H1 (cell line): ENCODE results near the gene PARD3. TPM values are rescaled to one million over a fixed set of nuclear protein-coding genes. Genes with fewer than 3 reads are reported as not detected.

Source experiments
- CTCF ChIA-PET: fragments of 300-600 bp; sonication (Branson Sonifier 250); formaldehyde crosslinking; loops from one replicate; lab custom pipeline; 2021; ENCODE audit not compliant: partially characterized antibody; lab: Charles Lee
- POLR2A ChIA-PET: fragments of 300-600 bp; sonication (Branson Sonifier 250); formaldehyde crosslinking; loops from one replicate; lab custom pipeline; 2021; ENCODE audit warnings: inconsistent platforms; ENCODE audit not compliant: partially characterized antibody; lab: Charles Lee
- DNase-seq, 2 experiments: peaks; one replicate each; pipeline versions ENCODE4 v3.0.0 to v3.0.0-alpha.2; 2010 to 2022; ENCODE audit warnings: low spot score in 2 of 2, low read depth in 1 of 2, mixed read lengths in 1 of 2
- FAIRE-seq: peaks from 2 replicates; lab custom pipeline; 2011; peaks lifted over from hg19 to GRCh38; lab: Jason Lieb, UNC
- H2AFZ ChIP-seq: 2 replicates; pipeline ENCODE4 v1.8.1; 2012; ENCODE audit warnings: low read length, inconsistent platforms
- H2AK5ac ChIP-seq: 2 replicates; pipeline ENCODE4 v1.6.1; 2013; ENCODE audit warnings: low read depth, low read length
- H2BK120ac ChIP-seq: replicated peaks from 2 replicates; pipeline ENCODE3; 2013; ENCODE audit warnings: low read depth, low read length, inconsistent platforms
- H2BK12ac ChIP-seq: 2 replicates; pipeline ENCODE4 v1.6.1; 2013; ENCODE audit warnings: low read depth, low read length
- H2BK15ac ChIP-seq: 2 replicates; pipeline ENCODE4 v1.6.1; 2013; ENCODE audit warnings: low read length
- H2BK20ac ChIP-seq: 2 replicates; pipeline ENCODE4 v1.6.1; 2013; ENCODE audit warnings: low read length
- H2BK5ac ChIP-seq: 2 replicates; pipeline ENCODE4 v1.6.1; 2013; ENCODE audit warnings: low read depth, low read length
- H3K14ac ChIP-seq: 2 replicates; pipeline ENCODE4 v1.6.1; 2013; ENCODE audit warnings: inconsistent platforms; ENCODE audit not compliant: insufficient read length
- H3K18ac ChIP-seq: 2 replicates; pipeline ENCODE4 v1.6.1; 2013; ENCODE audit warnings: low read length; ENCODE audit errors: extremely low read depth
- H3K23ac ChIP-seq: 2 replicates; pipeline ENCODE4 v1.6.1; 2013; ENCODE audit warnings: inconsistent platforms; ENCODE audit not compliant: insufficient read length
- H3K23me2 ChIP-seq: 2 replicates; pipeline ENCODE4 v1.6.1; 2013; ENCODE audit warnings: low read depth, low read length
- H3K27ac ChIP-seq: 2 replicates; pipeline ENCODE4 v1.6.1; 2011; ENCODE audit warnings: low read depth, low read length, inconsistent platforms
- H3K27me3 ChIP-seq, 4 experiments: replicated peaks in 1 of 4; 1 replicate in 1 of 4; 2 replicates in 3 of 4; pipeline versions ENCODE4 v1.6.1 to v1.8.1; 2011 to 2013; ENCODE audit warnings: low read length in 3 of 4, mild to moderate bottlenecking in 3 of 4, inconsistent platforms in 2 of 4, mixed read lengths in 2 of 4, moderate library complexity in 1 of 4; ENCODE audit not compliant: control insufficient read depth in 3 of 4, insufficient read depth in 3 of 4; ENCODE audit errors: extremely low read depth in 1 of 4
- H3K36me3 ChIP-seq, 4 experiments: 2 replicates each; pipeline versions ENCODE4 v1.6.1 to v1.8.1; 2011 to 2013; ENCODE audit warnings: mild to moderate bottlenecking in 4 of 4, low read length in 3 of 4, moderate library complexity in 2 of 4, control low read depth in 1 of 4, inconsistent platforms in 1 of 4; ENCODE audit not compliant: insufficient read depth in 4 of 4, control insufficient read depth in 2 of 4
- H3K4ac ChIP-seq: replicated peaks from 2 replicates; pipeline ENCODE3; 2013; ENCODE audit warnings: low read length, low read depth, mixed read lengths, inconsistent platforms; ENCODE audit not compliant: insufficient read length
- H3K4me1 ChIP-seq, 4 experiments: replicated peaks in 1 of 4; 1 replicate in 1 of 4; 2 replicates in 3 of 4; pipeline versions ENCODE4 v1.6.1 to v1.8.1; 2011 to 2013; ENCODE audit warnings: low read length in 3 of 4, inconsistent platforms in 2 of 4, mixed read lengths in 1 of 4; ENCODE audit not compliant: insufficient read depth in 4 of 4, control insufficient read depth in 3 of 4
- H3K4me2 ChIP-seq, 2 experiments: 2 replicates each; pipeline versions ENCODE4 v1.6.1 to v1.8.1; 2011 to 2013; ENCODE audit warnings: low read depth in 2 of 2, low read length in 2 of 2, control low read depth in 1 of 2, inconsistent platforms in 1 of 2, mild to moderate bottlenecking in 1 of 2; ENCODE audit not compliant: insufficient read depth in 1 of 2
- H3K4me3 ChIP-seq, 4 experiments: fragments of 200-600, 300-600 bp in 1 of 4; sonication (generic), shearing (Covaris generic), sonication (Bioruptor Twin) in 1 of 4; 2 replicates each; pipeline versions ENCODE4 v1.5.1 to v1.8.1; 2011 to 2016; ENCODE audit warnings: low read length in 4 of 4, low read depth in 3 of 4, control low read depth in 2 of 4, inconsistent platforms in 2 of 4, mild to moderate bottlenecking in 2 of 4, mixed read lengths in 1 of 4, moderate library complexity in 1 of 4; ENCODE audit not compliant: insufficient read depth in 2 of 4; ENCODE audit errors: extremely low read depth in 1 of 4
- H3K56ac ChIP-seq: replicated peaks from 2 replicates; pipeline ENCODE3; 2013; ENCODE audit warnings: low read depth, mild to moderate bottlenecking, mixed read lengths, low read length, inconsistent platforms; ENCODE audit not compliant: insufficient read length
- H3K79me1 ChIP-seq: 2 replicates; pipeline ENCODE4 v1.6.1; 2013; ENCODE audit warnings: low read depth, low read length, control low read depth
- H3K79me2 ChIP-seq, 2 experiments: 2 replicates each; pipeline versions ENCODE4 v1.6.1 to v1.8.1; 2012 to 2013; ENCODE audit warnings: low read length in 2 of 2, mild to moderate bottlenecking in 2 of 2, inconsistent platforms in 1 of 2; ENCODE audit not compliant: insufficient read depth in 2 of 2, control insufficient read depth in 1 of 2
- H3K9ac ChIP-seq, 4 experiments: replicated peaks in 1 of 4; 1 replicate in 1 of 4; 2 replicates in 3 of 4; pipeline versions ENCODE4 v1.6.1 to v1.8.1; 2011 to 2013; ENCODE audit warnings: low read depth in 3 of 4, low read length in 3 of 4, control low read depth in 2 of 4, mild to moderate bottlenecking in 2 of 4, moderate library complexity in 2 of 4, inconsistent platforms in 1 of 4; ENCODE audit errors: extremely low read depth in 1 of 4
- H3K9me3 ChIP-seq, 2 experiments: 2 replicates each; pipeline versions ENCODE4 v1.6.1 to v1.8.1; 2012 to 2013; ENCODE audit warnings: mild to moderate bottlenecking in 2 of 2, moderate library complexity in 2 of 2, control low read depth in 1 of 2, inconsistent platforms in 1 of 2, low read depth in 1 of 2, low read length in 1 of 2, mixed read lengths in 1 of 2; ENCODE audit not compliant: insufficient read depth in 2 of 2
- H4K20me1 ChIP-seq, 2 experiments: replicated peaks in 1 of 2; 2 replicates each; pipeline versions ENCODE3 to v1.8.1; 2011 to 2013; ENCODE audit warnings: inconsistent platforms in 2 of 2, low read length in 2 of 2, mild to moderate bottlenecking in 1 of 2; ENCODE audit not compliant: insufficient read depth in 2 of 2, control insufficient read depth in 1 of 2
- H4K5ac ChIP-seq: 2 replicates; pipeline ENCODE4 v1.6.1; 2013; ENCODE audit warnings: low read length, low read depth, mixed read lengths, inconsistent platforms; ENCODE audit not compliant: insufficient read length
- H4K8ac ChIP-seq: 2 replicates; pipeline ENCODE4 v1.8.0; 2013; ENCODE audit warnings: mild to moderate bottlenecking, moderate library complexity, low read length, inconsistent platforms; ENCODE audit not compliant: insufficient read depth; ENCODE audit errors: extremely low read depth
- H4K91ac ChIP-seq: replicated peaks from 2 replicates; pipeline ENCODE3; 2013; ENCODE audit warnings: low read length, mixed read lengths, inconsistent platforms; ENCODE audit not compliant: insufficient read length
- BCL11A ChIP-seq, 2 experiments: IDR thresholded peaks; one replicate each; pipeline ENCODE4 v1.6.1; 2011; ENCODE audit warnings: low read depth in 2 of 2, low read length in 2 of 2, mild to moderate bottlenecking in 2 of 2
- CHD2 ChIP-seq: IDR thresholded peaks from 2 replicates; pipeline ENCODE4 v1.6.1; 2012; ENCODE audit warnings: low read length, improper control_type of control experiment
- CREB1 ChIP-seq: IDR thresholded peaks from 2 replicates; pipeline ENCODE4 v1.6.1; 2012; ENCODE audit warnings: inconsistent platforms
- FOSL1 ChIP-seq: IDR thresholded peaks from 2 replicates; pipeline ENCODE4 v1.6.1; 2011; ENCODE audit warnings: mild to moderate bottlenecking, low read depth, low read length, moderate library complexity; ENCODE audit not compliant: insufficient read depth
- HDAC6 ChIP-seq: IDR thresholded peaks from one replicate; pipeline ENCODE4 v1.7.1; 2012; ENCODE audit warnings: low read depth, mild to moderate bottlenecking, inconsistent platforms, low read length, moderate library complexity
- JUN ChIP-seq: IDR thresholded peaks from 2 replicates; pipeline ENCODE4 v1.6.1; 2011; ENCODE audit warnings: low read depth, mild to moderate bottlenecking, improper control_type of control experiment, low read length
- JUND ChIP-seq: IDR thresholded peaks from 2 replicates; pipeline ENCODE4 v1.6.1; 2011; ENCODE audit warnings: mild to moderate bottlenecking, improper control_type of control experiment, low read length
- KDM1A ChIP-seq: fragments of 200-600, 300-600 bp; sonication (generic); IDR thresholded peaks from 2 replicates; pipeline ENCODE4 v1.7.1; 2016; ENCODE audit warnings: mild to moderate bottlenecking, low read length, borderline replicate concordance
- KDM4A ChIP-seq: IDR thresholded peaks from one replicate; pipeline ENCODE4 v1.7.1; 2012; ENCODE audit warnings: low read depth, mild to moderate bottlenecking, moderate library complexity, low read length, inconsistent platforms; ENCODE audit not compliant: severe bottlenecking
- NANOG ChIP-seq: IDR thresholded peaks from 2 replicates; pipeline ENCODE4 v1.6.1; 2011; ENCODE audit warnings: low read length, low read depth, mild to moderate bottlenecking, inconsistent platforms; ENCODE audit not compliant: insufficient read depth, poor library complexity, severe bottlenecking
- NRF1 ChIP-seq: IDR thresholded peaks from 2 replicates; pipeline ENCODE4 v1.6.1; 2011; ENCODE audit warnings: mild to moderate bottlenecking, low read depth, low read length, improper control_type of control experiment
- POLR2A ChIP-seq, 2 experiments: IDR thresholded peaks; 1 replicate in 1 of 2; 2 replicates in 1 of 2; pipeline ENCODE4 v1.6.1; 2011; ENCODE audit warnings: low read depth in 2 of 2, low read length in 2 of 2, mild to moderate bottlenecking in 2 of 2; ENCODE audit errors: control extremely low read depth in 1 of 2
- RXRA ChIP-seq: IDR thresholded peaks from 2 replicates; pipeline ENCODE4 v1.6.1; 2011; ENCODE audit warnings: low read depth, mild to moderate bottlenecking, low read length, moderate library complexity; ENCODE audit not compliant: insufficient read depth
- WGBS, 2 experiments: shearing (Covaris generic) in 1 of 2; methylation state at CpG; one replicate each; pipeline versions ENCODE4 v1.1.6 to v1.1.7; 2013 to 2015; ENCODE audit warnings: low lambda C conversion rate in 2 of 2, mixed read lengths in 2 of 2, inconsistent platforms in 1 of 2, low coverage in 1 of 2, missing lambda C conversion rate in 1 of 2; ENCODE audit not compliant: insufficient replicate concordance in 2 of 2, insufficient coverage in 1 of 2, insufficient read length in 1 of 2; ENCODE audit errors: extremely low coverage in 1 of 2, missing lambda C conversion rate in 1 of 2; 5-methylcytosine and 5-hydroxymethylcytosine counted together
- polyA plus RNA-seq, 7 experiments: library from polyadenylated mRNA; depleted of rRNA in 3 of 7; stranded (reverse) in 5 of 7; unstranded in 2 of 7; fragments of >200 nt in 5 of 7; fragments of 200-250 nt in 2 of 7; gene quantifications; 1 replicate in 5 of 7; 2 replicates in 1 of 7; 4 replicates in 1 of 7; pipeline versions ENCODE4 v1.2.1 to v1.2.3, GENCODE V29; 2011 to 2013; ENCODE audit warnings: missing spikeins in 2 of 7, mixed read lengths in 2 of 7
- total RNA-seq: library from RNA; stranded (reverse); fragmentation: NEBNext Ultra II Directional; extraction: Animal tissue kit (Norgen Biotek cat#: 25700); gene quantifications from 2 replicates; pipeline ENCODE4 v1.2.1, GENCODE V29; 2021
- TF ChIP-seq, protein P1 (sequence below): IDR thresholded peaks from 2 replicates; pipeline ENCODE4 v1.6.1; 2012; ENCODE audit warnings: low read length, inconsistent platforms

PARD3 gene
- total and polyA plus RNA-seq, 2 of the 8 experiments (the other 6 are each of a cell fraction or from before 2014, with no cell fraction given), result 19.7 to 49.1 TPM

DNA sequence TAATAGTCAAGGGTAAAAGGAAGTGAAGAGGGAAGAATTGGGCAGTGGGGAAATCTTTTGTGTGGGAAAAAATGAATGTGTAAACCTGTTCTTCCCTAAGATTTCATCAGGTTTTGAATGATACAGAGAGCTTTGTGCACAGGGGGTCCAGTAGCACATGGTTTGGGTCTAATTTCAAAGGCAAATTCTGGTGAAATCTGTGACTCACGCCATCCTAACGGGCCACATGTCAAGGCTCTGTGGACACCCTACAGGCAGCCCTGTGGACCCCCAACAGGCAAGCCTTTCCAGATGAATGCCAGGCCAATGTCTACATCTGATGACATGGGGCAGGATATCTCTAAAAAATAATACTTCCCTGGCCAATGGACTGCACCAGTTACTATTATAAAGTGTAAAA is 309.8 kb downstream of the PARD3 start:
- no peak overlapping the region for H3K4ac ChIP-seq
- H2BK15ac ChIP-seq, result no peak overlapping the region
- ChIA-PET CTCF (interaction anchor here (0.7 kb wide), 2 partner anchors 228 to 1528 kb away, joined by 3 read pairs; no protein-coding TSS in a partner anchor), POLR2A (no interaction called here)
- WGBS, 2 experiments, result 58% methylated on average over 2 of the region's 2 CpGs; no CpG with 5 or more reads in 1 of the 2 experiments
- no peak overlapping the region for H3K27ac ChIP-seq
- H3K79me1 ChIP-seq, result peaks cover 3% of the 10 kb centered on the region; the same call in 1 of the 2 replicates
- H3K79me2 ChIP-seq, result peaks cover 0 to 15% of the 10 kb centered on the region in 2 experiments; a peak in 2 of 4 replicates
- no peak overlapping the region for H2AFZ ChIP-seq
- FAIRE-seq (no peak), DNase-seq (no peak)
- no peak overlapping the region for H3K23ac ChIP-seq
- no peak overlapping the region for H4K5ac ChIP-seq
- no peak overlapping the region for H2BK120ac ChIP-seq
- TF ChIP-seq HDAC6 (no peak), NRF1 (no peak), NANOG (no peak), BCL11A (IDR thresholded peaks at IDR 0.05; ENCODE audit: low read depth in 2 of 2, low read length in 2 of 2) (no peak), JUN (no peak), CHD2 (no peak), KDM1A (no peak), KDM4A (no peak), CREB1 (no peak), FOSL1 (no peak), RXRA (no peak), POLR2A (IDR thresholded peaks at IDR 0.05; ENCODE audit: control extremely low read depth in 1 of 2, low read depth in 2 of 2, low read length in 2 of 2) (no peak), JUND (no peak)
- TF ChIP-seq, protein P1, sequence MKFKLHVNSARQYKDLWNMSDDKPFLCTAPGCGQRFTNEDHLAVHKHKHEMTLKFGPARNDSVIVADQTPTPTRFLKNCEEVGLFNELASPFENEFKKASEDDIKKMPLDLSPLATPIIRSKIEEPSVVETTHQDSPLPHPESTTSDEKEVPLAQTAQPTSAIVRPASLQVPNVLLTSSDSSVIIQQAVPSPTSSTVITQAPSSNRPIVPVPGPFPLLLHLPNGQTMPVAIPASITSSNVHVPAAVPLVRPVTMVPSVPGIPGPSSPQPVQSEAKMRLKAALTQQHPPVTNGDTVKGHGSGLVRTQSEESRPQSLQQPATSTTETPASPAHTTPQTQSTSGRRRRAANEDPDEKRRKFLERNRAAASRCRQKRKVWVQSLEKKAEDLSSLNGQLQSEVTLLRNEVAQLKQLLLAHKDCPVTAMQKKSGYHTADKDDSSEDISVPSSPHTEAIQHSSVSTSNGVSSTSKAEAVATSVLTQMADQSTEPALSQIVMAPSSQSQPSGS, result no peak
- no peak overlapping the region for H3K4me3 ChIP-seq
- no peak overlapping the region for H3K56ac ChIP-seq
- H3K18ac ChIP-seq, result no peak overlapping the region
- H3K9me3 ChIP-seq, result no peaks in the 10 kb centered on the region
- no peaks in the 10 kb centered on the region for H3K27me3 ChIP-seq
- no peaks in the 10 kb centered on the region for H4K20me1 ChIP-seq
- no peak overlapping the region for H4K91ac ChIP-seq
- H3K4me2 ChIP-seq, result no peak overlapping the region
- no peak overlapping the region for H2BK20ac ChIP-seq
- H3K9ac ChIP-seq, result no peak overlapping the region
- peaks cover 0 to 12% (median 8%) of the 10 kb centered on the region in 4 experiments; a peak in 4 of 7 replicates for H3K4me1 ChIP-seq
- no peaks in the 10 kb centered on the region for H3K23me2 ChIP-seq
- no peak overlapping the region for H2AK5ac ChIP-seq
- no peaks in the 10 kb centered on the region for H3K36me3 ChIP-seq
- no peak overlapping the region for H2BK12ac ChIP-seq
- no peak overlapping the region for H3K14ac ChIP-seq
- no peak overlapping the region for H4K8ac ChIP-seq
- H2BK5ac ChIP-seq, result no peak overlapping the region
